ENCODE results near the gene TMPRSS15. TPM values are rescaled to one million over a fixed set of nuclear protein-coding genes. Genes with fewer than 3 reads are reported as not detected.

The TMPRSS15 gene
- total RNA-seq, 4 donors from 2014 or later: 0.07 TPM; not detected in 3

DNA sequence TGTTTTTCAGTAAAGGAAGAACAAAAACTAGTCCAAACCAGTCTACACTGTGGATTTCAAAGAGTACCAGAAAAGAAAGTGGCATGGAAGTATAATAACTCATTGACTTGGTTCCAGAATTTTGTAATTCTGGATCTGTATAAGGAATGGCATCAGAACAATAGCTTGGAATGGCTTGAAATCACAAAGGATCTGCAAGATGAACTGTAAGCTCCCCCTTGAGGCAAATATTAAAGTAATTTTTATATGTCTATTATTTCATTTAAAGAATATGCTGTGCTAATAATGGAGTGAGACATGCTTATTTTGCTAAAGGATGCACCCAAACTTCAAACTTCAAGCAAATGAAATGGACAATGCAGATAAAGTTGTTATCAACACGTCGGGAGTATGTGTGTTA lies 137.6 kb downstream of the TMPRSS15 start:
- H3K9me3 ChIP-seq: no peaks in the 10 kb centered on the region
- intact Hi-C loops (cut with DNase I; ENCODE audit: low total_unique reads): no loop called here

DNA sequence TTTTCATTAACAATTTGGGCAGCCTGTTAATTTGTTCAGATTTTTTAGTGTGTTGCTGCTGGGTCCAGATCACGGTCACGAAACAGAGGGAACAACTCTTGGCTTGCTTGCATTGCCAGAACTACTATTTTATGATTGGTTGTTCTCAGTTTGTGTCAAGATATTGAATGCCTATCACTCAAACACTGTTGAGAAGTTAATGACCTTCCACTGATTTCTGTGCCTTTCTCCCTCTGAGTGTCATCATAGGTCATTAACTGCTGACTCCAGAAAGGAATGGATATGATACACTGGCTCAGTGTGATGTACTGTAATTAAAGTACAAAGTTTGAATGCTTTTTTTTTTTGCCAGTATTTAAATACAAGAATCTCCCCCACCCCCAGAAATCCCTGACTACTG lies 149.8 kb downstream of the TMPRSS15 start:
- no peak for TF ChIP-seq POLR2A (IDR thresholded peaks at IDR 0.05)
- TF ChIP-seq, protein P1, sequence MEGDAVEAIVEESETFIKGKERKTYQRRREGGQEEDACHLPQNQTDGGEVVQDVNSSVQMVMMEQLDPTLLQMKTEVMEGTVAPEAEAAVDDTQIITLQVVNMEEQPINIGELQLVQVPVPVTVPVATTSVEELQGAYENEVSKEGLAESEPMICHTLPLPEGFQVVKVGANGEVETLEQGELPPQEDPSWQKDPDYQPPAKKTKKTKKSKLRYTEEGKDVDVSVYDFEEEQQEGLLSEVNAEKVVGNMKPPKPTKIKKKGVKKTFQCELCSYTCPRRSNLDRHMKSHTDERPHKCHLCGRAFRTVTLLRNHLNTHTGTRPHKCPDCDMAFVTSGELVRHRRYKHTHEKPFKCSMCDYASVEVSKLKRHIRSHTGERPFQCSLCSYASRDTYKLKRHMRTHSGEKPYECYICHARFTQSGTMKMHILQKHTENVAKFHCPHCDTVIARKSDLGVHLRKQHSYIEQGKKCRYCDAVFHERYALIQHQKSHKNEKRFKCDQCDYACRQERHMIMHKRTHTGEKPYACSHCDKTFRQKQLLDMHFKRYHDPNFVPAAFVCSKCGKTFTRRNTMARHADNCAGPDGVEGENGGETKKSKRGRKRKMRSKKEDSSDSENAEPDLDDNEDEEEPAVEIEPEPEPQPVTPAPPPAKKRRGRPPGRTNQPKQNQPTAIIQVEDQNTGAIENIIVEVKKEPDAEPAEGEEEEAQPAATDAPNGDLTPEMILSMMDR (IDR thresholded peaks at IDR 0.05): no peak
- Histone ChIP-seq H3K36me3 (no peaks in the 10 kb centered on the region), H3K27ac (no peak overlapping the region), H3K27me3 (no peaks in the 10 kb centered on the region), H3K4me1 (no peaks in the 10 kb centered on the region), H3K4me3 (no peak overlapping the region), H3K9me3 (no peaks in the 10 kb centered on the region)
- intact Hi-C loops (cut with DNase I; ENCODE audit: low total_unique reads): no loop called here
- no peak for DNase-seq

More for the DNA sequence above, 137.6 kb downstream of the TMPRSS15 start:
- no peaks in the 10 kb centered on the region for H3K27me3 ChIP-seq
- TF ChIP-seq POLR2A (IDR thresholded peaks at IDR 0.05): no peak
- TF ChIP-seq, protein P1 (IDR thresholded peaks at IDR 0.05): no peak
- H3K4me3 ChIP-seq: no peak overlapping the region
- H3K27ac ChIP-seq: no peak overlapping the region
- H3K36me3 ChIP-seq: no peaks in the 10 kb centered on the region
- H3K4me1 ChIP-seq: no peaks in the 10 kb centered on the region
- DNase-seq: no peak

DNA sequence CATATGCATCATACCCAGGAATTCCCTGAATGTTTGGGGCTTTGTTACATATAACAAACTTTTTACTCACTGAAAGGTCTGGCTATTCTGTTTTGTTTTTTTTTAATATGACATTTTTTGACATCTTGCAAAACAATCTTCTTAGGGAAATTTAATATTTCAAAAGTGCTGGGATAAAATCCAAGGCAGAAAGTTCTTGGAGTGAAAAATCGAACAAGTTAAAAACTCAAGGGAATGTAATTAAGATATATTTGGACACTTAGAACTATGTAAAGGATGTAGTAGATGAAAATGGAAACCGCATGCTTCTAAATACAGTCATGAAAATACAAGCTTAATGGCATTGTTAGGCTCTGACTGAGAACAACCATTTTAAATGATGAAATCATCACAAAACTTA lies 150.4 kb downstream of the TMPRSS15 start:
- H3K36me3 ChIP-seq: no peaks in the 10 kb centered on the region
- no peak overlapping the region for H3K4me3 ChIP-seq
- H3K9me3 ChIP-seq: no peaks in the 10 kb centered on the region
- H3K27me3 ChIP-seq: no peaks in the 10 kb centered on the region
- H3K27ac ChIP-seq: no peak overlapping the region
- intact Hi-C loops (cut with DNase I; ENCODE audit: low total_unique reads): no loop called here
- no peak for DNase-seq
- TF ChIP-seq, protein P1 (IDR thresholded peaks at IDR 0.05): no peak
- TF ChIP-seq POLR2A (IDR thresholded peaks at IDR 0.05): no peak
- no peaks in the 10 kb centered on the region for H3K4me1 ChIP-seq

DNA sequence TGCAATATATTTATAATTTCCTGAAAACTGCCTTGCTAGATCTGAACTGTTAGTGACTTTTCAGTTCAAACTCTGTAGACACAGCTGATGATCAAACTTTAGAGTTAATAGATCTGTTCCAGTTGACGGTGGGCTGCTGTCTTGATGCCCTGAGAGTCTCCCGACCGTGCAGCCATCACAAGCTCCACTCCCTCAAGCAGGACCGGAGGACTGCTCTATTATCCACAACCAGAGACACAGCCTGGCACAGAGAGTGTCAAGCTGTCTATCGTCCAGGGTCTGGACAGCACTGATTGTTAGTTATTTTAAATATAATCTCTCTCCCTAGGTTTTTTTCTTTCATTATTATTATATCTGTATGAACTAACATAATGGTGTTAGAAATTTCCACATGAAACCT lies 150.9 kb downstream of the TMPRSS15 start:
- DNase-seq: no peak
- Histone ChIP-seq H3K27ac (no peak overlapping the region), H3K9me3 (no peaks in the 10 kb centered on the region), H3K4me3 (no peak overlapping the region), H3K4me1 (no peaks in the 10 kb centered on the region), H3K27me3 (no peaks in the 10 kb centered on the region), H3K36me3 (no peaks in the 10 kb centered on the region)
- TF ChIP-seq, protein P1 (IDR thresholded peaks at IDR 0.05): no peak
- no peak for TF ChIP-seq POLR2A (IDR thresholded peaks at IDR 0.05)
- intact Hi-C loops (cut with DNase I; ENCODE audit: low total_unique reads): no loop called here

DNA sequence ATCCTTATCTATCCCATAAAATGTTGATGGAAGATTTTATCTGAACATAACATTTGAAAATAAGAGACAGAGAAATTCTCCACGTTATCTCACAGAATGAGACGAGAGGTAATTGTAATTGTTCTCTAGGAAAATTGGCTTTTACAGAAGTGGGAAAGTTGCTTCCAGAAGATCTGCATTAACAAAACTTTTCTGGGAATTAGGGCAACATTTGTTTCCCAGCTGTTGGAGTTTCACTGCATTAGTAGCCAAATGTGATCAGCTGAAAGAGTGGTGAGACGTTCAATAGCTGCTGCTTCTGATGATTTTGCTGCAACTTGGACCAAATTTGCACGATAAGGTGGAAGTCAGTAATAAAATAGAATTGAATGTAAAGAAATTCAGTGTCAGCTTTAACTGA lies 151.3 kb downstream of the TMPRSS15 start:
- Histone ChIP-seq H3K36me3 (no peaks in the 10 kb centered on the region), H3K4me3 (no peak overlapping the region), H3K4me1 (no peaks in the 10 kb centered on the region), H3K9me3 (no peaks in the 10 kb centered on the region), H3K27me3 (no peaks in the 10 kb centered on the region), H3K27ac (no peak overlapping the region)
- no peak for DNase-seq
- intact Hi-C loops (cut with DNase I; ENCODE audit: low total_unique reads): no loop called here
- TF ChIP-seq, protein P1 (IDR thresholded peaks at IDR 0.05): no peak
- no peak for TF ChIP-seq POLR2A (IDR thresholded peaks at IDR 0.05)
